Gastrocnemius medialis (tissue), 4 donors: ENCODE results near the gene WSCD2. TPM values are rescaled to one million over a fixed set of nuclear protein-coding genes. Genes with fewer than 3 reads are reported as not detected.

Experiments used
- ATAC-seq, 2 donors: fragments of 150-250 bp; one replicate each; pipeline ENCODE4 v1.9.1; 2016
- DNase-seq, 2 donors: peaks; one replicate each; pipeline ENCODE4 v3.0.0-alpha.2; 2019
- H3K27ac ChIP-seq, 4 donors: fragments of 200-600 bp; sonication (generic); 1 replicate in 1 of 4; 2 replicates in 3 of 4; pipeline ENCODE4 v1.5.1; 2016 to 2018; ENCODE audit warnings: mild to moderate bottlenecking in 2 of 4, moderate library complexity in 1 of 4
- H3K27me3 ChIP-seq, 3 donors: fragments of 200-600 bp; sonication (generic) in 2 of 3; 1 replicate in 1 of 3; 2 replicates in 2 of 3; pipeline versions ENCODE4 v1.5.1 to v1.6.0; 2016 to 2019; ENCODE audit warnings: mild to moderate bottlenecking in 1 of 3, moderate library complexity in 1 of 3
- H3K36me3 ChIP-seq, 2 donors: fragments of 200-600 bp; sonication (generic) in 1 of 2; one replicate each; pipeline ENCODE4 v1.5.1; 2017 to 2018
- H3K4me1 ChIP-seq, 2 donors: fragments of 200-600 bp; sonication (generic) in 1 of 2; one replicate each; pipeline ENCODE4 v1.5.1; 2016 to 2017; ENCODE audit warnings: mild to moderate bottlenecking in 2 of 2
- H3K4me3 ChIP-seq, 4 donors: fragments of 200-600 bp; sonication (generic) in 3 of 4; 1 replicate in 1 of 4; 2 replicates in 3 of 4; pipeline ENCODE4 v1.5.1; 2016 to 2019; ENCODE audit warnings: mild to moderate bottlenecking in 2 of 4
- H3K9me3 ChIP-seq, 3 donors: fragments of 200-600 bp; sonication (generic) in 2 of 3; 1 replicate in 1 of 3; 2 replicates in 2 of 3; pipeline ENCODE4 v1.5.1; 2016 to 2019
- POLR2A ChIP-seq, 2 donors: fragments of 450-650 bp; IDR thresholded peaks; one replicate each; pipeline ENCODE4 v1.6.1; 2017; ENCODE audit warnings: antibody characterized with exemption in 2 of 2, mild to moderate bottlenecking in 2 of 2, moderate library complexity in 2 of 2
- in situ Hi-C, 4 donors: fragments of 200-750 bp; cut with MboI; loops; one replicate each; pipeline versions ENCODE4 v1.15.0 to v1.8.0; 2017; ENCODE audit warnings: low sequenced_read_pairs in 4 of 4
- intact Hi-C: fragments of 100-400 bp; cut with DNase I; formaldehyde crosslinking; loops from one replicate; pipeline ENCODE4 v1.15.1; 2023; ENCODE audit warnings: low total_unique reads
- total RNA-seq, 4 donors: library from RNA; depleted of rRNA; stranded (reverse); fragments of >200 nt; gene quantifications; one replicate each; pipeline versions ENCODE4 v1.1.0 to v1.2.3, GENCODE V29; 2016
- TF ChIP-seq, protein P1 (sequence below), 5 experiments: fragments of 450-650 bp in 3 of 5; fragments of 200-600 bp in 2 of 5; sonication (generic) in 2 of 5; IDR thresholded peaks in 4 of 5; conservative IDR thresholded peaks in 1 of 5; 1 replicate in 4 of 5; 2 replicates in 1 of 5; pipeline ENCODE4 v1.5.1; 2016 to 2019; ENCODE audit warnings: antibody characterized with exemption in 5 of 5, mild to moderate bottlenecking in 3 of 5, moderate library complexity in 3 of 5

WSCD2 gene
- total RNA-seq, 4 donors from 2014 or later = 0.10 TPM; not detected in 3

- Histone ChIP-seq H3K4me3 (no peak overlapping the region), H3K27me3 (peaks cover 0 to 6% (median 0%) of the 10 kb centered on the region in 3 donors), H3K4me1 (no peaks in the 10 kb centered on the region), H3K36me3 (no peaks in the 10 kb centered on the region), H3K9me3 (no peaks in the 10 kb centered on the region), H3K27ac (no peak overlapping the region)
- intact Hi-C loops (no loop called here), in situ Hi-C loops (no loop called here)
- no peak for ATAC-seq
- DNase-seq = no peak
- TF ChIP-seq, protein P1, sequence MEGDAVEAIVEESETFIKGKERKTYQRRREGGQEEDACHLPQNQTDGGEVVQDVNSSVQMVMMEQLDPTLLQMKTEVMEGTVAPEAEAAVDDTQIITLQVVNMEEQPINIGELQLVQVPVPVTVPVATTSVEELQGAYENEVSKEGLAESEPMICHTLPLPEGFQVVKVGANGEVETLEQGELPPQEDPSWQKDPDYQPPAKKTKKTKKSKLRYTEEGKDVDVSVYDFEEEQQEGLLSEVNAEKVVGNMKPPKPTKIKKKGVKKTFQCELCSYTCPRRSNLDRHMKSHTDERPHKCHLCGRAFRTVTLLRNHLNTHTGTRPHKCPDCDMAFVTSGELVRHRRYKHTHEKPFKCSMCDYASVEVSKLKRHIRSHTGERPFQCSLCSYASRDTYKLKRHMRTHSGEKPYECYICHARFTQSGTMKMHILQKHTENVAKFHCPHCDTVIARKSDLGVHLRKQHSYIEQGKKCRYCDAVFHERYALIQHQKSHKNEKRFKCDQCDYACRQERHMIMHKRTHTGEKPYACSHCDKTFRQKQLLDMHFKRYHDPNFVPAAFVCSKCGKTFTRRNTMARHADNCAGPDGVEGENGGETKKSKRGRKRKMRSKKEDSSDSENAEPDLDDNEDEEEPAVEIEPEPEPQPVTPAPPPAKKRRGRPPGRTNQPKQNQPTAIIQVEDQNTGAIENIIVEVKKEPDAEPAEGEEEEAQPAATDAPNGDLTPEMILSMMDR (IDR thresholded peaks at IDR 0.05 in 4 of 5, conservative IDR thresholded peaks at IDR 0.05 in 1 of 5) = no peak
- TF ChIP-seq POLR2A (IDR thresholded peaks at IDR 0.05) = no peak
These were observed 7.6 kb downstream of the WSCD2 start for GRCh38 chr12:108136697-108137096.

DNA sequence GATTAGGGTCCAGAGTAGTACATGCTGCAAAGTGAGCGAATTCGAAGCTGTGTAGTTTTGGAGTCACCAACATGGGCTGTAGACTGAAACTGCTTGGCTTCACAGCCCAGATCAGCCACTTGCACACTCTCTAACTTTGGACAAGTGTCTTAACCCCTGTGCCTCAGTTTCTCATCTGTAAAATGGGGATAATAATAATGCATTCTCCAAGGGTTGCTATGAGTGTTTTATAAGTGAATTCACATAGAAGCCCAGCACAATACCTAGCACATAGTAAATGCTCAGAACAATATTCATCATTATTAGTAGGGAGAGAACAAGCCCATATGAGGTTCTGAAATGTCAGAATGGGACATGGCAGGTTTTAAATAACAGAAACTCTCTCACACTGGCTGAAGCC is 10.4 kb downstream of the WSCD2 start:
- intact Hi-C loops = no loop called here
- Histone ChIP-seq H3K4me3 (no peak overlapping the region), H3K27ac (no peak overlapping the region), H3K36me3 (no peaks in the 10 kb centered on the region), H3K9me3 (no peaks in the 10 kb centered on the region), H3K4me1 (no peaks in the 10 kb centered on the region), H3K27me3 (no peaks in the 10 kb centered on the region)
- in situ Hi-C loops = no loop called here
- TF ChIP-seq, protein P1 (IDR thresholded peaks at IDR 0.05 in 4 of 5, conservative IDR thresholded peaks at IDR 0.05 in 1 of 5) = no peak
- no peak for TF ChIP-seq POLR2A (IDR thresholded peaks at IDR 0.05)
- no peak for ATAC-seq
- DNase-seq = no peak

DNA sequence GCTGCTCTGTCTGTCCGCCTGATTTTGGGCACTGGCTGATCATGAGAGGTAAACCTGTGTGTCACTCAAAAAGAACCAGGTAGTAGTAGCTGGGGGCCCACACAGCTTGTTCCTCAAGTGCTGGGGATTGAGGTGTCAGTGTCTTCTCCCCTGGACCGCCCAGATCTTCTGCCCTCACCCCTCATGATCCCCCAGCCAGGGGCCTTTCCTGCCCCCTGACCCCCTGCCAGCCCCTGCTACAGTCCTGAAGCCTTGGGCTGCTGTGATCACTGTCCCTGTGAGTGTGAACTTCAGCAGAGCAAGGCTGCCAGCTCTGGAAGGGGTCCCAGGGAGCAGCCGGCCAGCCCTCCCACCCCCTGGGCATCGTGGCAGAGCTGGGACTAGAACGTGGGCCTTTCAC is 11.4 kb downstream of the WSCD2 start:
- DNase-seq (no peak), ATAC-seq (no peak)
- no peaks in the 10 kb centered on the region for H3K27me3 ChIP-seq
- in situ Hi-C loops = no loop called here
- no peaks in the 10 kb centered on the region for H3K9me3 ChIP-seq
- H3K4me1 ChIP-seq = no peaks in the 10 kb centered on the region
- no peaks in the 10 kb centered on the region for H3K36me3 ChIP-seq
- intact Hi-C loops = no loop called here
- H3K27ac ChIP-seq = no peak overlapping the region
- TF ChIP-seq, protein P1 (IDR thresholded peaks at IDR 0.05 in 4 of 5, conservative IDR thresholded peaks at IDR 0.05 in 1 of 5) = no peak
- TF ChIP-seq POLR2A (IDR thresholded peaks at IDR 0.05) = no peak
- H3K4me3 ChIP-seq = no peak overlapping the region

DNA sequence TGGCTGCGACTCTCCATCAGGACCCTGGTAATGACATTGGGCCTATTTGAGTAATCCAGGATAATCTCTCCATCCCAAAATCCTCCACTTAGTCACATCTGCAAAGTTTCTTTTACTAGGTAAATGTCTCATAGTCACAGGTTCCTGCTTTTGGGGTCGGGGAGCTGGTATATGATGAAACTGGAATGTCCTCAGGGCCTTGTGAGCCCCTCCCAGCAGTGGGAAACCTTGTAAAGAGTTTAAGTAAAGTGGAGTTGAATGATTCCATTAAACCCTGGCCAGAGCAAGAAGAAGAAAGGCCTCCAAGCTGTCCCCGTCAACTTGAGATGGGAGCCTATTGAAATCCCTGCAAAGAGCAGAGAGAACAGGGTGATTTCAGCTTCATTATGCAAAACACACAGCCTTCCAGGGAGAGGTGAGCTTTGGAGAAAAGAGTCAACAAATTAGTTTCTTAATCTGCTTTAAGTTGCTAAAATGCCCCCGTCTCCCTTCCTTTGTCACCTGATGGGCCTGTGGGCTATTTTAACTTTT is 12.6 kb downstream of the WSCD2 start:
- no peak overlapping the region for H3K27ac ChIP-seq
- H3K4me1 ChIP-seq = no peaks in the 10 kb centered on the region
- ATAC-seq (no peak), DNase-seq (no peak)
- H3K36me3 ChIP-seq = no peaks in the 10 kb centered on the region
- H3K9me3 ChIP-seq = no peaks in the 10 kb centered on the region
- no peaks in the 10 kb centered on the region for H3K27me3 ChIP-seq
- intact Hi-C loops = no loop called here
- no peak overlapping the region for H3K4me3 ChIP-seq
- in situ Hi-C loops = no loop called here
- TF ChIP-seq POLR2A (IDR thresholded peaks at IDR 0.05) = no peak
- TF ChIP-seq, protein P1 (IDR thresholded peaks at IDR 0.05 in 4 of 5, conservative IDR thresholded peaks at IDR 0.05 in 1 of 5) = no peak

DNA sequence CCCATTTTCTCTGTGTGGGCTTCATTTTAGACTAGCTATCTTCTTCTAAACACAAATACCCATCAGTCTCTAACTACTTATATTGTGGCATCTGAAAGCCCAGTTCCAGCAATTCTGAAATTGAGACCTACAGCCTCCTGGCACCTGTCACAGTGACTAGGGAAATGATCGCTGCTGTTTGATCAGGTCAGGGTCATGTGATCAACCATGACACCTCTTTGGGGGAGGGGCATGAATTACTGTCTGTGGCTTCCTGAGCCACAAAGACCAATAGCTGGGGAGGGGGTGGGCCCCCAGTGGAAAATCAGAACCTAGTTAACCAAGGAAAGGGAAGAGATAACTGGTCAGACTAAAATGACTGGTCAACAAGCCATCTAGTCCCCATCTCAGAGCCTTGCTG is 14.1 kb downstream of the WSCD2 start:
- H3K4me3 ChIP-seq = no peak overlapping the region
- intact Hi-C loops = no loop called here
- H3K36me3 ChIP-seq = no peaks in the 10 kb centered on the region
- H3K9me3 ChIP-seq = no peaks in the 10 kb centered on the region
- no peaks in the 10 kb centered on the region for H3K27me3 ChIP-seq
- TF ChIP-seq, protein P1 (IDR thresholded peaks at IDR 0.05 in 4 of 5, conservative IDR thresholded peaks at IDR 0.05 in 1 of 5) = no peak
- no peak for TF ChIP-seq POLR2A (IDR thresholded peaks at IDR 0.05)
- in situ Hi-C loops = no loop called here
- no peak overlapping the region for H3K27ac ChIP-seq
- H3K4me1 ChIP-seq = no peaks in the 10 kb centered on the region
- ATAC-seq (no peak), DNase-seq (no peak)
